GM10266 (cell line): ENCODE data around the gene H6PD.
A peak's percentile ranks its signal among the peaks of the same experiment; 100 is the strongest.

Source experiments
- DNase-seq: peaks from one replicate; pipeline ENCODE4 v3.0.0; 2012; ENCODE audit errors: extremely low spot score
- CTCF ChIP-seq: IDR thresholded peaks from 2 replicates; pipeline ENCODE4 v1.5.1; 2012; ENCODE audit warnings: mild to moderate bottlenecking, low read depth; ENCODE audit not compliant: control insufficient read depth, insufficient read depth; ENCODE audit errors: missing control alignments

The H6PD gene

GRCh38 chr1:9289711-9290485 lies 55.3 kb downstream of the H6PD start:
- DNase-seq: no peak
- no peak for TF ChIP-seq CTCF

GRCh38 chr1:9291914-9292360 lies 57.4 kb downstream of the H6PD start:
- no peak for DNase-seq
- no peak for TF ChIP-seq CTCF

- peak; percentile 84 for DNase-seq
These were observed 58.0 kb downstream of the H6PD start, which contains the start of gene SPSB1 for GRCh38 chr1:9292361-9293240. Gene SPSB1 (plus strand): TSS chr1:9292894. CDS start chr1:9355892, 62,998 bp downstream.

DNA sequence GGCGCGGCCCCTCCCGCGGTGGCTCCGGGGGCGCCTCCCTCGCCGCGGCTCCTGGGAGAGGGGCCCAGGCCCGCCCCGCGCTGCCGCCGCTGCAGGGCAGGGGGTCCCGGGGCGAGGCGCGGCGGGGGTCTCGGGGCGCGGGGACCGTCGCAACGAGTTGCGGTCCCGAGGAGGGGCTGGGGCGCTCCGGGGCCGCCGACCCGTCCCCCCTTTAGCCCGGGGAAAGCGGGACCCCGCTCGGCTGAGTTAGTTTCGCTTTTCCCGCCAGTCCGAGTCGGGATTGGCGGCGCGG lies 58.6 kb downstream of the H6PD start:
- no peak for DNase-seq
- no peak for TF ChIP-seq CTCF

More at GRCh38 chr1:9292361-9293240, 58.0 kb downstream of the H6PD start, which contains the start of gene SPSB1:
- TF ChIP-seq CTCF: no peak

DNA sequence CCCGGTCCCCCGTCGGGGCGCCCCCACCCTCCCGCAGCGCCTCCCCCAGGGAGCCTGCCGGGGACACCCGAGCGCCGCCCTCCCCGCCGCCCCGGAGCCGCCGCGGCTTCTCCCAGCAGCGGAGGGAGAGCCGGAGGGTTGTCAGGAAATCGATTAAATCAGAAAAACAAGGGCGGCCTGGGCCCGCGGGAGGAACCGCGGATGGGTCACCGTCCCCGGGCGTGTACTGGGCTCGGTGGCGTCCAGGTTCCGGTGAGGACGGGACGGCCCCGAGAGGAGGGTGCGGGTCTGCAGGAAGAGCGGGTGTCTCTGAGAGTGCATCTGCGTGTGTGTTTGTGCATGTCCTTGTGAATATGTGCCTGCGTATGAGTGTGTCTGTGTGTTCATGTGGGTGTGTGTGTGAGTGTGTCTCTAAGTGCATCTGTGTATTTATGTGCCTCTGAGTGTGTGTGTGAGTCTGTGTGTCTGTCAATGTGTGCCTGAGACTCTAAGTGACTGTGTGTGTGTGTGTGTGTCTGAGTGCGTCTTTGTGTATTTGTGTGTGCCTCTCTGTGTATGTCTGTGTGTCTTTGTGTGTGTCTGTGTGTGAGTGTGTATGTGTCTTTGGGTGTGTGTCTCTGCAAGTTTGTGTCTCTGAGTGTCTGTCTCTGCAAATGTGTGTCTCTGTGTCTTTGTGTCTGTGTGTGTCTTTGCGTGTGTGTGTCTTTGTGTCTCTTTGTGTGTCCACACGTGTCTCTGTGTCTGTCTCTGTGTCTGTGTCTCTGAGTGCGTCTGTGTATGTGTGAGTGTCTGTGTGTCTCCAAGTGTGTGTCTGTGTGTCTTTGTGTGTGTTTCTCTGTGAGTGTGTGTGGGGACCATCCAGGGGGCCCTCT lies 59.2 kb downstream of the H6PD start:
- DNase-seq: peak; percentile 60
- TF ChIP-seq CTCF: no peak

DNA sequence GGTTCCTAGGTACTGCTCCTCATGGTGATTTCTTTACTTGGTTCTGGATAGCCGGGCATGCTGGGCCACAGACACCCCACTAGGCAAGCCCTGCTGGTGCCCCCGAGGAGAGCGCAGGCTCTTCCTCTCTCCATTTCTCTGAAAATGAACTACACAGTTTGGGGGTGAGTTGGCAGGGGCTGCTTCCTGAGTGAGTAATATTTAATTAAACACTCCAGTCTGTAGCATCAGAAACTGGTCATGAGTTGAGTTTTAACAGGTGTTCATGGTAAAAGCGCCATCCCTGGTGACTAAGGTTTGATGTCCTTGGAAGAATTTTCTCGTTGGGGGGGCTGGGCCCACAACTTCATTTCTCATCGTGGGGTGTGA lies 59.8 kb downstream of the H6PD start:
- DNase-seq: no peak
- no peak for TF ChIP-seq CTCF
